Thymus (tissue), 11 donors: ENCODE measurements around the gene SLCO3A1. TPM values are rescaled to one million over a fixed set of nuclear protein-coding genes. Genes with fewer than 3 reads are reported as not detected.

ENCODE experiments used
- DNase-seq, 9 donors: peaks; one replicate each; pipeline ENCODE4 v3.0.0-alpha.2; 2013; ENCODE audit warnings: low spot score in 9 of 9, low read depth in 6 of 9, missing footprints in 1 of 9
- H3K27ac ChIP-seq, 2 donors: one replicate each; pipeline ENCODE4 v1.5.1; 2013; ENCODE audit warnings: control low read depth in 1 of 2, low read depth in 1 of 2, low read length in 1 of 2, mild to moderate bottlenecking in 1 of 2, moderate library complexity in 1 of 2
- H3K27me3 ChIP-seq, 2 donors: one replicate each; pipeline ENCODE4 v1.5.1; 2013; ENCODE audit warnings: low read length in 1 of 2; ENCODE audit not compliant: control insufficient read depth in 2 of 2, insufficient read depth in 1 of 2
- H3K36me3 ChIP-seq, 2 donors: one replicate each; pipeline ENCODE4 v1.5.1; 2013; ENCODE audit warnings: low read length in 1 of 2, mild to moderate bottlenecking in 1 of 2, moderate library complexity in 1 of 2; ENCODE audit not compliant: control insufficient read depth in 2 of 2, insufficient read depth in 2 of 2
- H3K4me1 ChIP-seq, 2 donors: one replicate each; pipeline ENCODE4 v1.5.1; 2013; ENCODE audit warnings: low read length in 2 of 2; ENCODE audit not compliant: control insufficient read depth in 2 of 2, insufficient read depth in 2 of 2
- H3K4me3 ChIP-seq, 2 donors: one replicate each; pipeline ENCODE4 v1.5.1; 2013; ENCODE audit warnings: low read length in 2 of 2, control low read depth in 1 of 2, mild to moderate bottlenecking in 1 of 2
- H3K9me3 ChIP-seq, 2 donors: one replicate each; pipeline ENCODE4 v1.5.1; 2013; ENCODE audit warnings: low read length in 1 of 2, mild to moderate bottlenecking in 1 of 2; ENCODE audit not compliant: control insufficient read depth in 2 of 2, insufficient read depth in 1 of 2
- WGBS: extraction: QIAGEN DNeasy Blood & Tissue Kit; methylation state at CpG from one replicate; pipeline ENCODE4 v1.1.7; 2013; 5-methylcytosine and 5-hydroxymethylcytosine counted together
- polyA plus RNA-seq: library from polyadenylated mRNA; stranded (reverse); fragments of 200-250 nt; gene quantifications from one replicate; pipeline ENCODE4 v1.2.3, GENCODE V29; 2013
- total RNA-seq: library from RNA; stranded (reverse); fragments of 120-200 nt; gene quantifications from one replicate; pipeline ENCODE4 v1.2.4, GENCODE V29; 2013
- donor health status: healthy.

Gene SLCO3A1
- total and polyA plus RNA-seq, 2 donors = 1.6 to 7.9 TPM

- no peak overlapping the region for H3K4me3 ChIP-seq
- WGBS = 93% methylated on average over 7 of the region's 7 CpGs
- peaks cover 0 to 33% of the 10 kb centered on the region in 2 donors for H3K4me1 ChIP-seq
- no peak overlapping the region for H3K27ac ChIP-seq
- no peaks in the 10 kb centered on the region for H3K9me3 ChIP-seq
- H3K27me3 ChIP-seq = no peaks in the 10 kb centered on the region
- DNase-seq = no peak
- H3K36me3 ChIP-seq = no peaks in the 10 kb centered on the region
These were observed 56.1 kb downstream of the SLCO3A1 start for GRCh38 chr15:91909574-91909973.

DNA sequence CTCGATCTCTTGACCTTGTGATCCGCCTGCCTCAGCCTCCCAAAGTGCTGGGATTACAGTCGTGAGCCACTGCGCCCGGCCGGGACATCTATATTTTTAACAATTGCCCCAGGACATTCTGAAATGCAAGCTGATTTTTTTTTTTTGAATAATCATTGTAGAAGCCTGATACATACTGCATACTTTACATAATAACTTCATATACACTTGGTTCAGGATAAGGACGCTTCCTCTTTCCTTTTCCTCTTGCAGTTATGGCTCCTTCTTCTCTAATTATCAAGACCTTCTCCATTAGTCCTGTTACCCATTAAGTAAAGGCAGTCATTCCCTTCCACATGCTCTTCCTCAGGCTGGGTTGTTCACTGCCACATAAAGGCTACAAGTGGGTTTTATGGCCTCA lies 58.3 kb downstream of the SLCO3A1 start:
- no peak overlapping the region for H3K4me3 ChIP-seq
- no peaks in the 10 kb centered on the region for H3K27me3 ChIP-seq
- H3K4me1 ChIP-seq = peaks cover 0 to 33% of the 10 kb centered on the region in 2 donors
- H3K27ac ChIP-seq = no peak overlapping the region
- H3K36me3 ChIP-seq = peaks cover 0 to 2% of the 10 kb centered on the region in 2 donors
- peaks cover 0 to 2% of the 10 kb centered on the region in 2 donors for H3K9me3 ChIP-seq
- 97% methylated on average over 7 of the region's 7 CpGs for whole genome bisulfite sequencing
- DNase-seq = no peak

GRCh38 chr15:91912336-91912735 lies 58.8 kb downstream of the SLCO3A1 start:
- H3K9me3 ChIP-seq = peaks cover 0 to 2% of the 10 kb centered on the region in 2 donors
- 66% methylated on average over 4 of the region's 4 CpGs for WGBS
- no peak overlapping the region for H3K27ac ChIP-seq
- H3K27me3 ChIP-seq = no peaks in the 10 kb centered on the region
- peak in 2 of 9 donors; percentile 13 to 46 for DNase-seq
- H3K36me3 ChIP-seq = peaks cover 0 to 2% of the 10 kb centered on the region in 2 donors
- H3K4me1 ChIP-seq = peaks cover 0 to 33% of the 10 kb centered on the region in 2 donors
- H3K4me3 ChIP-seq = no peak overlapping the region

DNA sequence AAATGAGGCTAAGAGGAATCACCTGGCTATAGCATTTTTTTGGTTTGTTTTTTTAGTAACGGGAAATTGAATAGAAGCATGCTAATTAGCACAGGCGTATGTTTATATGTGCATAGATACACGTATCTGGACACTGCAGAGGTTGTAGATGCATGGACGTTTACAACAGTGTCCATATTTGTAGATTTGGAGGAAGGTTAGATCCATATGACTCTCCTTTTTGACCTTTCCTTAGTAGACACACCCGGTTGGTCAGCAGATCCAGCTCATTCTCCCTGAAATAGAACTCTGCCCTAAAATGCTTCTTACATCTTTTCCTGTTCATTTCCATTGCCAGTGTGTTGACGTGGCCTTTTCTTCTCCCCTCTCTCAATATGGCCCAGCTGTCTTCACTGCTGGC lies 60.1 kb downstream of the SLCO3A1 start:
- Histone ChIP-seq H3K27me3 (no peaks in the 10 kb centered on the region), H3K4me1 (peaks cover 0 to 23% of the 10 kb centered on the region in 2 donors), H3K4me3 (no peak overlapping the region), H3K36me3 (peaks cover 0 to 2% of the 10 kb centered on the region in 2 donors), H3K9me3 (peaks cover 0 to 2% of the 10 kb centered on the region in 2 donors), H3K27ac (no peak overlapping the region)
- WGBS = 95% methylated on average over 6 of the region's 6 CpGs
- no peak for DNase-seq

DNA sequence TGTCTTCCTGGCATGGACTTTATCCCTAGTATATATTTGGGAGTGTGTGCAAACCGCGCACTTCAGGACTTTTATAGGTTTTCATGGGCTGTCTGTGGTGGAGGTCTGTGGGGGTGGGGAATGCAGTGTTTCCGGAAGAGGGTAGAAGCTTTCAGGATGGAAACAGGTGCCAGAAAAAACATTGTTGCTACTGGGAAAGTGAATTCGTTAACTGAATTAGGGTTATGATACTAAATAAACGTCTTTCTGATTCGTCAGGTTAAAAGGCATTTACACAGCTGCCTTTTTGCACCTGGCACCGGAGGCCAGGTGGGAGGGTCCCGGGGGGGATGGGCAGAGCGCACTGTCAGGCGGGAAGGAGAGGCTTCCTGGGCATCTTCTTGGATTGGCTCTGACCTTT lies 62.1 kb downstream of the SLCO3A1 start:
- H3K27me3 ChIP-seq = no peaks in the 10 kb centered on the region
- DNase-seq = no peak
- H3K36me3 ChIP-seq = peaks cover 0 to 2% of the 10 kb centered on the region in 2 donors
- peaks cover 0 to 2% of the 10 kb centered on the region in 2 donors for H3K9me3 ChIP-seq
- H3K27ac ChIP-seq = no peak overlapping the region
- H3K4me3 ChIP-seq = no peak overlapping the region
- H3K4me1 ChIP-seq = peaks cover 0 to 15% of the 10 kb centered on the region in 2 donors
- WGBS = 90% methylated on average over 10 of the region's 10 CpGs

GRCh38 chr15:91916051-91916450 lies 62.5 kb downstream of the SLCO3A1 start:
- Histone ChIP-seq H3K36me3 (peaks cover 0 to 2% of the 10 kb centered on the region in 2 donors), H3K9me3 (peaks cover 0 to 2% of the 10 kb centered on the region in 2 donors), H3K4me3 (no peak overlapping the region), H3K27ac (no peak overlapping the region), H3K27me3 (no peaks in the 10 kb centered on the region), H3K4me1 (peaks cover 0 to 15% of the 10 kb centered on the region in 2 donors)
- no peak for DNase-seq
- 97% methylated on average over 48 of the region's 48 CpGs for WGBS

DNA sequence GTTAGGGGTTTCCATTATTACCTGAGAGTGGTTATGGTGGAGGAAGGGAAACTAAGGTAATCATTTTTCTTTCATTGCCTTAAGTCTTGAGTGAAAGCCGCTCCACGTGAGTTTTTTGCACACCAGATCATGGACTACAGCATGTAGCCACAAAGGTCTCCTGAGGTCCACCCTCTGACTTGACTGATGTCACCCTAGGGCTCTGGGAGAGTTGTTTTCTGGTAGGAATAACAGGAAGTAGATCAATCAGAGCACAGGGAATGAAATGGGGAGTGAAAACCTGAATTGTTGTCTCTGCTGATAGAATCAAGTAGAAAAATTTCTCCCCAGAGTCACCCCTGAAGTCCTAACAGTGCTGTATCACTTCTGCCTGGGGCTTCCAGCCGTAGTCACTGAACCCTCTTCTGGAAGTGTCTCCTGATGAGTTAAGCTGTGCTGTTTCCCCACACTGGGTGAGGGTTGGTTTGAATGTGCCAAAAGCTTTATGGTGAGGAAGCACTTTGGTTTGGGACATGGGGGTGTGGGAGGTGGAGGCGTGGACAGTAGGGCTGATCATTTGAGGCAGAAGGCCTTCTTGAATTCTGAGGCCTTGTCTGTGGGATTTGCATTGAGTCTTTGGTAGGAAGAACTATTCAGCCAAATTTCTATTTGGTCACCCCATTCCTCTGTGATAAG lies 64.3 kb downstream of the SLCO3A1 start:
- H3K27me3 ChIP-seq = no peaks in the 10 kb centered on the region
- WGBS = 97% methylated on average over 4 of the region's 4 CpGs
- H3K9me3 ChIP-seq = peaks cover 0 to 2% of the 10 kb centered on the region in 2 donors
- no peak overlapping the region for H3K4me3 ChIP-seq
- peaks cover 0 to 6% of the 10 kb centered on the region in 2 donors for H3K4me1 ChIP-seq
- DNase-seq = no peak
- H3K36me3 ChIP-seq = peaks cover 0 to 2% of the 10 kb centered on the region in 2 donors
- no peak overlapping the region for H3K27ac ChIP-seq

DNA sequence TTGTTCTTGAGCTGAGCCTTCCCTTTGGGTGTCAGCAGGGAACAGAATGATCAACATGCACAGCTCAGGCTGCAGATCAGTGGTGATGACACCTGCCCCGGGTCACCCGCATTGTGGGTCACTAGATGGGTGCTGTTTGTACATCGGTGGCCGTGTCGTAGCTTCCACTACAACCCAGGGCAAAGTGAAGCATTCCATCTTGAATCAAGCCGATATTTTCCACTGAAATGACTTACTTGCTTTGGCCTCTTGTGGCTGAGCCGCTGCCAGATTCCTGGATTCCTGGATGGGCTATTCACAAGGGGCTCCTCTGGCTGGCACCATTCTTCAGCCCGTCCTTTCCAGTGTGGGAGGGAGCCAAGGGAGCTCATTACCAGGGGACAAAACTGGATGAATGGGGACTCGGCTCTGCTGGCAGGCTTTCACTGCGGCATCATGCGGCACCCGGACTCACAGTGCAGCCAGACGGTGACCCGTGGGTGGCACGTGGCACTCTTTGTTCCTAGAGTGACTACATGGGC lies 65.6 kb downstream of the SLCO3A1 start:
- no peak overlapping the region for H3K27ac ChIP-seq
- WGBS = 98% methylated on average over 15 of the region's 15 CpGs
- no peak for DNase-seq
- H3K36me3 ChIP-seq = peaks cover 0 to 2% of the 10 kb centered on the region in 2 donors
- no peak overlapping the region for H3K4me3 ChIP-seq
- H3K4me1 ChIP-seq = no peaks in the 10 kb centered on the region
- H3K9me3 ChIP-seq = peaks cover 0 to 2% of the 10 kb centered on the region in 2 donors
- H3K27me3 ChIP-seq = no peaks in the 10 kb centered on the region

GRCh38 chr15:91921188-91921842 lies 67.8 kb downstream of the SLCO3A1 start:
- 96% methylated on average over 5 of the region's 5 CpGs for WGBS
- peak overlapping the region in 1 of 2 donors; percentile 63 for H3K27ac ChIP-seq
- no peaks in the 10 kb centered on the region for H3K27me3 ChIP-seq
- peaks cover 0 to 2% of the 10 kb centered on the region in 2 donors for H3K36me3 ChIP-seq
- H3K4me3 ChIP-seq = no peak overlapping the region
- peak in 1 of 9 donors; percentile 20 for DNase-seq
- H3K4me1 ChIP-seq = no peaks in the 10 kb centered on the region
- no peaks in the 10 kb centered on the region for H3K9me3 ChIP-seq
